HL-60 (cell line): Measurements from ENCODE around the gene CHPF2.
A peak's percentile ranks its signal among the peaks of the same experiment; 100 is the strongest.

ENCODE experiments used
- DNase-seq, 2 experiments: peaks; one replicate each; pipeline ENCODE4 v3.0.0-alpha.2; 2010 to 2020; ENCODE audit warnings: low read depth in 1 of 2, low spot score in 1 of 2
- H3K27ac ChIP-seq: fragments of 250-450 bp; sonication (Bioruptor Pico); replicated peaks from 2 replicates; pipeline ENCODE4 v1.5.1; 2020; ENCODE audit warnings: mild to moderate bottlenecking, moderate library complexity
- H3K27me3 ChIP-seq: fragments of 250-450 bp; sonication (Bioruptor Pico); 2 replicates; pipeline ENCODE4 v1.5.1; 2021; ENCODE audit warnings: mild to moderate bottlenecking, moderate library complexity; ENCODE audit not compliant: insufficient read depth, poor library complexity, severe bottlenecking
- H3K4me3 ChIP-seq: replicated peaks from 2 replicates; pipeline ENCODE4 v1.5.1; 2011; ENCODE audit warnings: mild to moderate bottlenecking, control low read depth, low read length; ENCODE audit not compliant: insufficient read depth
- CTCF ChIP-seq: IDR thresholded peaks from one replicate; pipeline ENCODE4 v1.5.1; 2011; ENCODE audit warnings: low read length, control low read depth, inconsistent platforms; ENCODE audit not compliant: insufficient read depth
- GABPA ChIP-seq: IDR thresholded peaks from 2 replicates; pipeline ENCODE4 v1.6.1; 2012; ENCODE audit warnings: low read depth
- POLR2AphosphoS5 ChIP-seq: IDR thresholded peaks from 2 replicates; pipeline ENCODE4 v1.6.1; 2012; ENCODE audit warnings: low read depth
- SPI1 ChIP-seq: IDR thresholded peaks from 2 replicates; pipeline ENCODE4 v1.6.1; 2012; ENCODE audit warnings: low read depth, mild to moderate bottlenecking, borderline replicate concordance
- TF ChIP-seq, protein P1 (sequence below): IDR thresholded peaks from 2 replicates; pipeline ENCODE4 v1.6.1; 2012; ENCODE audit warnings: low read depth; ENCODE audit not compliant: insufficient replicate concordance

Gene CHPF2

DNA sequence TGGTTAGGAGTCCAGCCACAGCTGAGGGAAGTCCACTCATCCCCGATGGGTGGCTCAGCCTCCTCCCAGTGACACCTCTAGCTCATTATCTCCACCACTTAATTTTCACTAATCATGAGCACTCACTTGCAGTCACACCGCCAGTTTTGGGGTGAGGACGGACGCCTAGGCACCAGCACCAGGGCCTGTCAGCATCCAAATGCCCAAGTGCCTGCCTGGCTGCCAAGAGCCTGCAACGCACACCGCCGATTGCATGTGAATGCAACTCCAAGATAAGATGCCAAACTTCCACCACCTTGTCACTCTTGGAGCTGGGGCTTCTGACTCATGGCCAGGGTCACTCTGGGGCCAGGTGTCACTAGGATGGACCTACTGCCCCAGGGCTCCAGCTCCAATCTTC lies 40.6 kb downstream of the CHPF2 start:
- no peak for DNase-seq
- TF ChIP-seq, protein P1, sequence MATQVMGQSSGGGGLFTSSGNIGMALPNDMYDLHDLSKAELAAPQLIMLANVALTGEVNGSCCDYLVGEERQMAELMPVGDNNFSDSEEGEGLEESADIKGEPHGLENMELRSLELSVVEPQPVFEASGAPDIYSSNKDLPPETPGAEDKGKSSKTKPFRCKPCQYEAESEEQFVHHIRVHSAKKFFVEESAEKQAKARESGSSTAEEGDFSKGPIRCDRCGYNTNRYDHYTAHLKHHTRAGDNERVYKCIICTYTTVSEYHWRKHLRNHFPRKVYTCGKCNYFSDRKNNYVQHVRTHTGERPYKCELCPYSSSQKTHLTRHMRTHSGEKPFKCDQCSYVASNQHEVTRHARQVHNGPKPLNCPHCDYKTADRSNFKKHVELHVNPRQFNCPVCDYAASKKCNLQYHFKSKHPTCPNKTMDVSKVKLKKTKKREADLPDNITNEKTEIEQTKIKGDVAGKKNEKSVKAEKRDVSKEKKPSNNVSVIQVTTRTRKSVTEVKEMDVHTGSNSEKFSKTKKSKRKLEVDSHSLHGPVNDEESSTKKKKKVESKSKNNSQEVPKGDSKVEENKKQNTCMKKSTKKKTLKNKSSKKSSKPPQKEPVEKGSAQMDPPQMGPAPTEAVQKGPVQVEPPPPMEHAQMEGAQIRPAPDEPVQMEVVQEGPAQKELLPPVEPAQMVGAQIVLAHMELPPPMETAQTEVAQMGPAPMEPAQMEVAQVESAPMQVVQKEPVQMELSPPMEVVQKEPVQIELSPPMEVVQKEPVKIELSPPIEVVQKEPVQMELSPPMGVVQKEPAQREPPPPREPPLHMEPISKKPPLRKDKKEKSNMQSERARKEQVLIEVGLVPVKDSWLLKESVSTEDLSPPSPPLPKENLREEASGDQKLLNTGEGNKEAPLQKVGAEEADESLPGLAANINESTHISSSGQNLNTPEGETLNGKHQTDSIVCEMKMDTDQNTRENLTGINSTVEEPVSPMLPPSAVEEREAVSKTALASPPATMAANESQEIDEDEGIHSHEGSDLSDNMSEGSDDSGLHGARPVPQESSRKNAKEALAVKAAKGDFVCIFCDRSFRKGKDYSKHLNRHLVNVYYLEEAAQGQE: no peak
- TF ChIP-seq POLR2AphosphoS5 (no peak), SPI1 (no peak), GABPA (no peak), CTCF (no peak)
- Histone ChIP-seq H3K27ac (no peak overlapping the region; the same call in 1 of the 2 replicates), H3K27me3 (no peaks in the 10 kb centered on the region), H3K4me3 (no peak overlapping the region)

DNA sequence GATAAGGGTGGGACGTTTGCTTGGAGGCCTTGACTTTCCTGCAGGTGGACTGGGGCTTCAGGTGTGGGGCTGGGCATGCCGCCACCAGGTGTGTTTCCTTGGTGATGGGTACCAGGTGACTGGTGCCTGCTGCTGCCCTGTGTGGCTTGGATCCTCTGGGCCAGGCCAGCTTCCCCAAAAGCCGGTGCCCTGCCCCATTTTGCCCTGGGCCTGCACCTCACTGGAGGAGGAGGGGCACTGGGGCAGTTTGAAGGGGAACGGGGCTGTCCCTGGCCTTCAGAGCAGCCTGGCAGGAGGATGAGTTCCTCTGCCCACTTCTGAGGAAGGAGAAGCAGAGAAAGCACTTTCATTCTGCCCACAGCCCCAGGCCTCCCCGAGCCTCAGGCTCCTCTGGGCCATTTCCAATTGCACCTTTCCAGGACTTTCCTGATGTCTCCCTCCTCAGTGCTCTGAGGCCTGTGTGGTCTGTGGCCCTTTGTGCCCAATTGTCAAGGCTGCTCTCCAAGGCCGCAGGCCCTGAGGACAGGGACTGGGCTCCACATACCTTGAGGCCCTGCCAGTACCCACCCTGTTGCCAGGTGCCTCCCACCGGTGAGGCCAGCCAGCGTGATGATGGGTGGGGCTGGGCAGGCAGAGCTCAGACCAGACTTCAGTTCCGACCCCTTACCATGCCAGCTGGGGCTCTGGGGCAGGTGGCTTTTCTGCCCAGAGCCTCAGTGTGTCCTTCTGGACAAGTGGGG lies 41.5 kb downstream of the CHPF2 start:
- Histone ChIP-seq H3K27me3 (no peaks in the 10 kb centered on the region), H3K27ac (peak overlapping the region; percentile 57), H3K4me3 (no peak overlapping the region)
- TF ChIP-seq GABPA (no peak), CTCF (no peak), POLR2AphosphoS5 (no peak), SPI1 (no peak)
- TF ChIP-seq, protein P1: no peak
- peak in 1 of 2 experiments; percentile 61 for DNase-seq

GRCh38 chr7:151274396-151274795 lies 42.1 kb downstream of the CHPF2 start:
- Histone ChIP-seq H3K4me3 (no peak overlapping the region), H3K27ac (peak overlapping the region; percentile 57), H3K27me3 (no peaks in the 10 kb centered on the region)
- TF ChIP-seq, protein P1: no peak
- TF ChIP-seq GABPA: no peak
- no peak for TF ChIP-seq SPI1
- TF ChIP-seq CTCF: no peak
- no peak for TF ChIP-seq POLR2AphosphoS5
- peak in 1 of 2 experiments; percentile 76 for DNase-seq
